Measurements from ENCODE around the gene ZNF280C. TPM values are rescaled to one million over a fixed set of nuclear protein-coding genes. Genes with fewer than 3 reads are reported as not detected.

The ZNF280C gene
- total and polyA plus RNA-seq, 2 of the 13 experiments (the other 11 are each of a cell fraction or from before 2014, with no cell fraction given), result 3.0 to 3.3 TPM

DNA sequence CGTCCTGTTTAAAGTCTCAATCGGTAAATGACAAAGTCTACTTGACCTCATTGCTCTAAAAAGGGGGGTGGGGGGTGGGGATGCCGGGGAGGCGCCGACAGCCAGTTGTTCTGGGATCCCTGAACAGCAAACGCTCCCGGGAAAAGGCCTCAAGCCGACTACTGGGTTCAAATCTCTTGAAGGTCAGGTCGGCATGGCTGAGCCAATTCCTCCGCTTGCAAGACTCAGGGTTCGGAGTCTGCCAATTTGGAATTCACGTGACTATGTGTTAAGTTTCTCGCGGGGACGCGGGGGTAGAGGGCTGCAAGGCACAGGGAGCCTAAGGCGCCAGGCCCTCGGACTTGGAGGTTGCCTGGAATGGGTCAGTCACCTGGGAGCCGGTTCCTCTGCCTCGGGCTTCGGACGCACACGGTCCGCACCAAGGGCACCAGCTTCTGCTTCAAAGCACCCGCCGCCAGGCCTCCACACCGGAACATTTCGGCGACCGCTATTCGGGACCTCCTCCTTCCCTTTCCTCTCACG is 103.5 kb downstream of the ZNF280C start (continued):
- TF ChIP-seq, protein P1, sequence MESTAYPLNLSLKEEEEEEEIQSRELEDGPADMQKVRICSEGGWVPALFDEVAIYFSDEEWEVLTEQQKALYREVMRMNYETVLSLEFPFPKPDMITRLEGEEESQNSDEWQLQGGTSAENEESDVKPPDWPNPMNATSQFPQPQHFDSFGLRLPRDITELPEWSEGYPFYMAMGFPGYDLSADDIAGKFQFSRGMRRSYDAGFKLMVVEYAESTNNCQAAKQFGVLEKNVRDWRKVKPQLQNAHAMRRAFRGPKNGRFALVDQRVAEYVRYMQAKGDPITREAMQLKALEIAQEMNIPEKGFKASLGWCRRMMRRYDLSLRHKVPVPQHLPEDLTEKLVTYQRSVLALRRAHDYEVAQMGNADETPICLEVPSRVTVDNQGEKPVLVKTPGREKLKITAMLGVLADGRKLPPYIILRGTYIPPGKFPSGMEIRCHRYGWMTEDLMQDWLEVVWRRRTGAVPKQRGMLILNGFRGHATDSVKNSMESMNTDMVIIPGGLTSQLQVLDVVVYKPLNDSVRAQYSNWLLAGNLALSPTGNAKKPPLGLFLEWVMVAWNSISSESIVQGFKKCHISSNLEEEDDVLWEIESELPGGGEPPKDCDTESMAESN (CRISPR knock-in tag; conservative IDR thresholded peaks at IDR 0.05), result 0 out of 2 replicates have a peak, but pooled peaks have one; percentile 27
- TF ChIP-seq ZNF607 (CRISPR knock-in tag; IDR thresholded peaks at IDR 0.05; ENCODE audit: borderline replicate concordance) (no peak), SALL2 (CRISPR knock-in tag; IDR thresholded peaks at IDR 0.05) (no peak), MTF1 (CRISPR knock-in tag; IDR thresholded peaks at IDR 0.05) (no peak), ZFX (CRISPR knock-in tag; IDR thresholded peaks at IDR 0.05; ENCODE audit: low read depth) (peak; percentile 84), ZFY (CRISPR knock-in tag; IDR thresholded peaks at IDR 0.05) (peak; percentile 72), MATR3 (CRISPR knock-in tag; IDR thresholded peaks at IDR 0.05) (no peak), ESRRA (CRISPR knock-in tag; IDR thresholded peaks at IDR 0.05; ENCODE audit: low read depth) (no peak), FOXP1 (IDR thresholded peaks at IDR 0.05) (no peak), FOXP1 (CRISPR knock-in tag; IDR thresholded peaks at IDR 0.05) (no peak)
- TF ChIP-seq, protein P2, sequence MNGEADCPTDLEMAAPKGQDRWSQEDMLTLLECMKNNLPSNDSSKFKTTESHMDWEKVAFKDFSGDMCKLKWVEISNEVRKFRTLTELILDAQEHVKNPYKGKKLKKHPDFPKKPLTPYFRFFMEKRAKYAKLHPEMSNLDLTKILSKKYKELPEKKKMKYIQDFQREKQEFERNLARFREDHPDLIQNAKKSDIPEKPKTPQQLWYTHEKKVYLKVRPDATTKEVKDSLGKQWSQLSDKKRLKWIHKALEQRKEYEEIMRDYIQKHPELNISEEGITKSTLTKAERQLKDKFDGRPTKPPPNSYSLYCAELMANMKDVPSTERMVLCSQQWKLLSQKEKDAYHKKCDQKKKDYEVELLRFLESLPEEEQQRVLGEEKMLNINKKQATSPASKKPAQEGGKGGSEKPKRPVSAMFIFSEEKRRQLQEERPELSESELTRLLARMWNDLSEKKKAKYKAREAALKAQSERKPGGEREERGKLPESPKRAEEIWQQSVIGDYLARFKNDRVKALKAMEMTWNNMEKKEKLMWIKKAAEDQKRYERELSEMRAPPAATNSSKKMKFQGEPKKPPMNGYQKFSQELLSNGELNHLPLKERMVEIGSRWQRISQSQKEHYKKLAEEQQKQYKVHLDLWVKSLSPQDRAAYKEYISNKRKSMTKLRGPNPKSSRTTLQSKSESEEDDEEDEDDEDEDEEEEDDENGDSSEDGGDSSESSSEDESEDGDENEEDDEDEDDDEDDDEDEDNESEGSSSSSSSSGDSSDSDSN (CRISPR knock-in tag; IDR thresholded peaks at IDR 0.05), result peak; percentile 85; the same call in 1 of the 2 replicates
- TF ChIP-seq, protein P3, sequence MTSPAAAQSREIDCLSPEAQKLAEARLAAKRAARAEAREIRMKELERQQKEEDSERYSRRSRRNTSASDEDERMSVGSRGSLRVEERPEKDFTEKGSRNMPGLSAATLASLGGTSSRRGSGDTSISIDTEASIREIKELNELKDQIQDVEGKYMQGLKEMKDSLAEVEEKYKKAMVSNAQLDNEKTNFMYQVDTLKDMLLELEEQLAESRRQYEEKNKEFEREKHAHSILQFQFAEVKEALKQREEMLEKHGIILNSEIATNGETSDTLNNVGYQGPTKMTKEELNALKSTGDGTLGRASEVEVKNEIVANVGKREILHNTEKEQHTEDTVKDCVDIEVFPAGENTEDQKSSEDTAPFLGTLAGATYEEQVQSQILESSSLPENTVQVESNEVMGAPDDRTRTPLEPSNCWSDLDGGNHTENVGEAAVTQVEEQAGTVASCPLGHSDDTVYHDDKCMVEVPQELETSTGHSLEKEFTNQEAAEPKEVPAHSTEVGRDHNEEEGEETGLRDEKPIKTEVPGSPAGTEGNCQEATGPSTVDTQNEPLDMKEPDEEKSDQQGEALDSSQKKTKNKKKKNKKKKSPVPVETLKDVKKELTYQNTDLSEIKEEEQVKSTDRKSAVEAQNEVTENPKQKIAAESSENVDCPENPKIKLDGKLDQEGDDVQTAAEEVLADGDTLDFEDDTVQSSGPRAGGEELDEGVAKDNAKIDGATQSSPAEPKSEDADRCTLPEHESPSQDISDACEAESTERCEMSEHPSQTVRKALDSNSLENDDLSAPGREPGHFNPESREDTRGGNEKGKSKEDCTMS (CRISPR knock-in tag; conservative IDR thresholded peaks at IDR 0.05), result no peak
- TF ChIP-seq, protein P4, sequence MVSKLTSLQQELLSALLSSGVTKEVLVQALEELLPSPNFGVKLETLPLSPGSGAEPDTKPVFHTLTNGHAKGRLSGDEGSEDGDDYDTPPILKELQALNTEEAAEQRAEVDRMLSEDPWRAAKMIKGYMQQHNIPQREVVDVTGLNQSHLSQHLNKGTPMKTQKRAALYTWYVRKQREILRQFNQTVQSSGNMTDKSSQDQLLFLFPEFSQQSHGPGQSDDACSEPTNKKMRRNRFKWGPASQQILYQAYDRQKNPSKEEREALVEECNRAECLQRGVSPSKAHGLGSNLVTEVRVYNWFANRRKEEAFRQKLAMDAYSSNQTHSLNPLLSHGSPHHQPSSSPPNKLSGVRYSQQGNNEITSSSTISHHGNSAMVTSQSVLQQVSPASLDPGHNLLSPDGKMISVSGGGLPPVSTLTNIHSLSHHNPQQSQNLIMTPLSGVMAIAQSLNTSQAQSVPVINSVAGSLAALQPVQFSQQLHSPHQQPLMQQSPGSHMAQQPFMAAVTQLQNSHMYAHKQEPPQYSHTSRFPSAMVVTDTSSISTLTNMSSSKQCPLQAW (CRISPR knock-in tag; IDR thresholded peaks at IDR 0.05), result 0 out of 2 replicates have a peak, but pooled peaks have one; percentile 25
- TF ChIP-seq, protein P5, sequence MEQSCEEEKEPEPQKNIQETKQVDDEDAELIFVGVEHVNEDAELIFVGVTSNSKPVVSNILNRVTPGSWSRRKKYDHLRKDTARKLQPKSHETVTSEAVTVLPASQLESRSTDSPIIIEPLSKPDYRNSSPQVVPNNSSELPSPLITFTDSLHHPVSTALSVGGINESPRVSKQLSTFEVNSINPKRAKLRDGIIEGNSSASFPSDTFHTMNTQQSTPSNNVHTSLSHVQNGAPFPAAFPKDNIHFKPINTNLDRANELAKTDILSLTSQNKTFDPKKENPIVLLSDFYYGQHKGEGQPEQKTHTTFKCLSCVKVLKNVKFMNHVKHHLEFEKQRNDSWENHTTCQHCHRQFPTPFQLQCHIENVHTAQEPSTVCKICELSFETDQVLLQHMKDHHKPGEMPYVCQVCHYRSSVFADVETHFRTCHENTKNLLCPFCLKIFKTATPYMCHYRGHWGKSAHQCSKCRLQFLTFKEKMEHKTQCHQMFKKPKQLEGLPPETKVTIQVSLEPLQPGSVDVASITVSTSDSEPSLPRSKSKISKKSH (CRISPR knock-in tag; IDR thresholded peaks at IDR 0.05; ENCODE audit: borderline replicate concordance), result 0 out of 2 replicates have a peak, but pooled peaks have one; percentile 17
